HG02973 (cell line): Measurements from ENCODE around the gene FA2H.
"Not testable (repeated sequence)": the region's sequence is repeated elsewhere in the genome, so short reads cannot be mapped to it uniquely, and the experiment has no call there.

ENCODE experiments used
- ATAC-seq: cut with Tn5 transposase; IDR thresholded peaks from one replicate; pipeline ENCODE4 v1.9.1; 2021; ENCODE audit warnings: moderate library complexity; ENCODE audit not compliant: unreplicated experiment

Gene FA2H, protein sequence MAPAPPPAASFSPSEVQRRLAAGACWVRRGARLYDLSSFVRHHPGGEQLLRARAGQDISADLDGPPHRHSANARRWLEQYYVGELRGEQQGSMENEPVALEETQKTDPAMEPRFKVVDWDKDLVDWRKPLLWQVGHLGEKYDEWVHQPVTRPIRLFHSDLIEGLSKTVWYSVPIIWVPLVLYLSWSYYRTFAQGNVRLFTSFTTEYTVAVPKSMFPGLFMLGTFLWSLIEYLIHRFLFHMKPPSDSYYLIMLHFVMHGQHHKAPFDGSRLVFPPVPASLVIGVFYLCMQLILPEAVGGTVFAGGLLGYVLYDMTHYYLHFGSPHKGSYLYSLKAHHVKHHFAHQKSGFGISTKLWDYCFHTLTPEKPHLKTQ

GRCh38 chr16:74774223-74775139 lies at the start of gene FA2H:
Gene FA2H, minus strand, starts transcription at chr16:74774820. Its CDS starts 65 bp downstream, at chr16:74774755.
- peak; percentile 89 for ATAC-seq

GRCh38 chr16:74817851-74818250 lies 43.2 kb upstream of the FA2H start:
- no peak for ATAC-seq

GRCh38 chr16:74813109-74813641 lies 38.6 kb upstream of the FA2H start:
- peak; percentile 97 for ATAC-seq

DNA sequence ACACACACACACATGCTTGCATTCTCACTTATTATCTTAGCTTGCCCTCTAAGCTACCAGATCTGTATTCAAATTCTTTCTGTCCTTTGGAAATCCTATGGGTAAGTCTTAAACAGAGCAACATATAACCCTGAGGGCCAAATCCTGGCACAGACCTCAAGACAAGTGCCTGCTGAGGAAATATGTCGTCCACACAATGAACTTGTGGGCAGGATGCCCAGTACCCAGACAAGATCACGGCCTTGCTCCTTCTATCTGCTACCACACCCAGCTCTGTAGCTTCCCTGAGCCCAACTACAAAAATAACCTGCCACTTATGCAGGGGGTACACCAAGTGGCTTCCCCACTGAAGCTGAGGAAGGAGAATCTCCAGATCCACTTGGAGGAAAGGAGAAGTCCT lies 37.3 kb upstream of the FA2H start:
- no peak for ATAC-seq

GRCh38 chr16:74811216-74811615 lies 36.6 kb upstream of the FA2H start:
- ATAC-seq, result not testable (repeated sequence)

GRCh38 chr16:74807052-74807646 lies 32.5 kb upstream of the FA2H start:
- no peak for ATAC-seq

- ATAC-seq, result no peak
Measured at GRCh38 chr16:74800216-74800871, 25.7 kb upstream of the FA2H start.

- ATAC-seq, result no peak
Measured at GRCh38 chr16:74797414-74797813, 22.8 kb upstream of the FA2H start.

GRCh38 chr16:74795104-74795503 lies 20.5 kb upstream of the FA2H start:
- ATAC-seq, result no peak

DNA sequence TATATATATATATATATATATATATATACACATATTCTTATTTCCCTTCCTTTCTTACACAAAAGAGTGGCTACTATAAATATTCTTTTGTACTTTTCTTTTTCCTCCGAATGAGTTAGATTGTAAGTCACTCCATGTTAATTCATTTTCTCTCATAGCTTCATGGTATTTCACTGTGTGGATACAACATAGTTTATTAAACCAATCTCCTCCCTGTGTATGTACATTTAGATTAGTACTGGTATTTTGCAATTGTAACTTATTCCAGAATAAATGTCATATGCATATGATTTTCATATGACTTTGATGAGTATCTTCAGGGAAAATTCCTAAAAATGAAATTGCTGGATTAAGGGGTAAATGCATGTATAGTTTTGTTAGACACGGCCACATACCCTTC lies 20.0 kb upstream of the FA2H start:
- ATAC-seq, result no peak

DNA sequence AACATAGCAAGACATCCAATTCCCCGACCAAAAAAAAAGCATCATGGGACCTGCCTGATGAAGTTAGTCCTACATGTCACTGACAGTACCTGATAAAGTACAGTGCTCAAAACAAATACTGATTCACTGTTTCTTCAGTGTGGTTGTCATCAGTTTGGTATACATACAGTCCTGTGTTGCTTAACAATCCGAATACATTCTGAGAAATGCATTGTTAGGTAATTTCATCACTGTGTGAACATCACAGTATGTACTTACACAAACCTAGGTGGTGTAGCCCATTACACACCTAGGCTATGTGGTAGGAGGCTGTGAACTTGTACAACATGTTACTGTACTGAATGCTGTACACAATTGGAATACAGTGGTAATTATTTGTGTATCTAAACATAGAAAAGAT lies 19.0 kb upstream of the FA2H start:
- no peak for ATAC-seq

- ATAC-seq, result no peak
Measured at GRCh38 chr16:74792225-74792624, 17.6 kb upstream of the FA2H start.

DNA sequence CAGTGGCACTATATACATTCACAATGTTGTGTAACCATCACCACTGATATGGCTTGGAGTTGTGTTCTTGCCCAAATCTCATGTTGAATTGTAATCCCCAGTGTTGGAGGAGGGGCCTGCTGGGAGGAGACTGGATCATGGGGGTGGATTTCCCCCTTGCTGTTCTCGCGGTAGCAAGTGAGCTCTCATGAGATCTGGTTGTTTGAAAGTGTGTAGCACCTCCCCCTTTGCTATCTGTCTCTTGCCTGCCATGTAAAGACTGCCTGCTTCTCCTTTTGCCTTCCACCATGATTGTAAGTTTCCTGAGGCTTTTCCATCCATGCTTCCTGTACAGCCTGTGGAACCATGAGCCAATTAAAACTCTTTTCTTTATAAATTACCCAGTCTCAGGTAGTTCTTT lies 17.1 kb upstream of the FA2H start:
- ATAC-seq, result not testable (repeated sequence)

GRCh38 chr16:74788108-74788507 lies 13.5 kb upstream of the FA2H start:
- ATAC-seq, result no peak

GRCh38 chr16:74785031-74785430 lies 10.4 kb upstream of the FA2H start:
- no peak for ATAC-seq

DNA sequence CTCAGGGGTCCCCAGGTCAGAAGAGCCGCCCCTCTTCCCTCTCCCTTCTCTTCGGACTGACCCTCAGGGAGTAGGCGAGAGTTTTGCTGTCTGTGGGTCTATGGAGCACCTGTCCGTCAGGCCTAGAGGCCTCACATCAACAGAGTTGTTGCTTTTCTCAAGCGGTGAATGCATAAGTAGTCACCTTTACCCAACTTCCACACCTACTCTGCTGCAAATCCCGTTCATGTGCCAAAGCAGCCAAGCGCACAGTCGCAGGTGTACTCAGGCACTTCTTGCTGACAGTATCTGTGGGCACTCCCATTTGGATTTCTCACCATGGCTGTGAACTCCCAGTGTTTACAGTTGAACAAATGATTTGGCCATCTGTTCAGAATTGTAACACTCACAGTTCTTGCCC lies 4.0 kb upstream of the FA2H start:
- no peak for ATAC-seq

- ATAC-seq, result no peak
Measured at GRCh38 chr16:74776926-74777325, 2.3 kb upstream of the FA2H start.

GRCh38 chr16:74775255-74775654 lies 635 bp upstream of the FA2H start:
- no peak for ATAC-seq

- ATAC-seq, result no peak
Measured at GRCh38 chr16:74773446-74774222, 986 bp downstream of the FA2H start.
